Esophagus squamous epithelium (tissue), 4 donors: Measurements from ENCODE around the gene TSPAN4.

Source experiments
- CTCF ChIP-seq, 6 experiments: fragments of 450-650 bp in 4 of 6; fragments of 200-600 bp in 2 of 6; sonication (generic) in 2 of 6; IDR thresholded peaks; one replicate each; pipeline ENCODE4 v1.5.1; 2016 to 2019; ENCODE audit warnings: antibody characterized with exemption in 6 of 6, mild to moderate bottlenecking in 4 of 6, moderate library complexity in 4 of 6
- POLR2A ChIP-seq, 4 donors: fragments of 450-650 bp; IDR thresholded peaks; one replicate each; pipeline ENCODE4 v1.6.1; 2017; ENCODE audit warnings: antibody characterized with exemption in 4 of 4, mild to moderate bottlenecking in 4 of 4, moderate library complexity in 3 of 4

- TF ChIP-seq CTCF (IDR thresholded peaks at IDR 0.05) = no peak
- no peak for TF ChIP-seq POLR2A (IDR thresholded peaks at IDR 0.05)
These were observed 28.8 kb downstream of the TSPAN4 start for GRCh38 chr11:871472-871871.
